H1 (cell line): ENCODE measurements around the gene GOLGA2. TPM values are rescaled to one million over a fixed set of nuclear protein-coding genes. Genes with fewer than 3 reads are reported as not detected.

Experiments
- CTCF ChIA-PET: fragments of 300-600 bp; sonication (Branson Sonifier 250); formaldehyde crosslinking; loops from one replicate; lab custom pipeline; 2021; ENCODE audit not compliant: partially characterized antibody; lab: Charles Lee
- POLR2A ChIA-PET: fragments of 300-600 bp; sonication (Branson Sonifier 250); formaldehyde crosslinking; loops from one replicate; lab custom pipeline; 2021; ENCODE audit warnings: inconsistent platforms; ENCODE audit not compliant: partially characterized antibody; lab: Charles Lee
- DNase-seq, 2 experiments: peaks; one replicate each; pipeline versions ENCODE4 v3.0.0 to v3.0.0-alpha.2; 2010 to 2022; ENCODE audit warnings: low spot score in 2 of 2, low read depth in 1 of 2, mixed read lengths in 1 of 2
- FAIRE-seq: peaks from 2 replicates; lab custom pipeline; 2011; peaks lifted over from hg19 to GRCh38; lab: Jason Lieb, UNC
- H2AFZ ChIP-seq: 2 replicates; pipeline ENCODE4 v1.8.1; 2012; ENCODE audit warnings: low read length, inconsistent platforms
- H2AK5ac ChIP-seq: 2 replicates; pipeline ENCODE4 v1.6.1; 2013; ENCODE audit warnings: low read depth, low read length
- H2BK120ac ChIP-seq: replicated peaks from 2 replicates; pipeline ENCODE3; 2013; ENCODE audit warnings: low read depth, low read length, inconsistent platforms
- H2BK12ac ChIP-seq: 2 replicates; pipeline ENCODE4 v1.6.1; 2013; ENCODE audit warnings: low read depth, low read length
- H2BK15ac ChIP-seq: 2 replicates; pipeline ENCODE4 v1.6.1; 2013; ENCODE audit warnings: low read length
- H2BK20ac ChIP-seq: 2 replicates; pipeline ENCODE4 v1.6.1; 2013; ENCODE audit warnings: low read length
- H2BK5ac ChIP-seq: 2 replicates; pipeline ENCODE4 v1.6.1; 2013; ENCODE audit warnings: low read depth, low read length
- H3K14ac ChIP-seq: 2 replicates; pipeline ENCODE4 v1.6.1; 2013; ENCODE audit warnings: inconsistent platforms; ENCODE audit not compliant: insufficient read length
- H3K18ac ChIP-seq: 2 replicates; pipeline ENCODE4 v1.6.1; 2013; ENCODE audit warnings: low read length; ENCODE audit errors: extremely low read depth
- H3K23ac ChIP-seq: 2 replicates; pipeline ENCODE4 v1.6.1; 2013; ENCODE audit warnings: inconsistent platforms; ENCODE audit not compliant: insufficient read length
- H3K23me2 ChIP-seq: 2 replicates; pipeline ENCODE4 v1.6.1; 2013; ENCODE audit warnings: low read depth, low read length
- H3K27ac ChIP-seq: 2 replicates; pipeline ENCODE4 v1.6.1; 2011; ENCODE audit warnings: low read depth, low read length, inconsistent platforms
- H3K27me3 ChIP-seq, 4 experiments: replicated peaks in 1 of 4; 1 replicate in 1 of 4; 2 replicates in 3 of 4; pipeline versions ENCODE4 v1.6.1 to v1.8.1; 2011 to 2013; ENCODE audit warnings: low read length in 3 of 4, mild to moderate bottlenecking in 3 of 4, inconsistent platforms in 2 of 4, mixed read lengths in 2 of 4, moderate library complexity in 1 of 4; ENCODE audit not compliant: control insufficient read depth in 3 of 4, insufficient read depth in 3 of 4; ENCODE audit errors: extremely low read depth in 1 of 4
- H3K36me3 ChIP-seq, 4 experiments: 2 replicates each; pipeline versions ENCODE4 v1.6.1 to v1.8.1; 2011 to 2013; ENCODE audit warnings: mild to moderate bottlenecking in 4 of 4, low read length in 3 of 4, moderate library complexity in 2 of 4, control low read depth in 1 of 4, inconsistent platforms in 1 of 4; ENCODE audit not compliant: insufficient read depth in 4 of 4, control insufficient read depth in 2 of 4
- H3K4ac ChIP-seq: replicated peaks from 2 replicates; pipeline ENCODE3; 2013; ENCODE audit warnings: low read length, low read depth, mixed read lengths, inconsistent platforms; ENCODE audit not compliant: insufficient read length
- H3K4me1 ChIP-seq, 4 experiments: replicated peaks in 1 of 4; 1 replicate in 1 of 4; 2 replicates in 3 of 4; pipeline versions ENCODE4 v1.6.1 to v1.8.1; 2011 to 2013; ENCODE audit warnings: low read length in 3 of 4, inconsistent platforms in 2 of 4, mixed read lengths in 1 of 4; ENCODE audit not compliant: insufficient read depth in 4 of 4, control insufficient read depth in 3 of 4
- H3K4me2 ChIP-seq, 2 experiments: 2 replicates each; pipeline versions ENCODE4 v1.6.1 to v1.8.1; 2011 to 2013; ENCODE audit warnings: low read depth in 2 of 2, low read length in 2 of 2, control low read depth in 1 of 2, inconsistent platforms in 1 of 2, mild to moderate bottlenecking in 1 of 2; ENCODE audit not compliant: insufficient read depth in 1 of 2
- H3K4me3 ChIP-seq, 4 experiments: fragments of 200-600, 300-600 bp in 1 of 4; sonication (generic), shearing (Covaris generic), sonication (Bioruptor Twin) in 1 of 4; 2 replicates each; pipeline versions ENCODE4 v1.5.1 to v1.8.1; 2011 to 2016; ENCODE audit warnings: low read length in 4 of 4, low read depth in 3 of 4, control low read depth in 2 of 4, inconsistent platforms in 2 of 4, mild to moderate bottlenecking in 2 of 4, mixed read lengths in 1 of 4, moderate library complexity in 1 of 4; ENCODE audit not compliant: insufficient read depth in 2 of 4; ENCODE audit errors: extremely low read depth in 1 of 4
- H3K56ac ChIP-seq: replicated peaks from 2 replicates; pipeline ENCODE3; 2013; ENCODE audit warnings: low read depth, mild to moderate bottlenecking, mixed read lengths, low read length, inconsistent platforms; ENCODE audit not compliant: insufficient read length
- H3K79me1 ChIP-seq: 2 replicates; pipeline ENCODE4 v1.6.1; 2013; ENCODE audit warnings: low read depth, low read length, control low read depth
- H3K79me2 ChIP-seq, 2 experiments: 2 replicates each; pipeline versions ENCODE4 v1.6.1 to v1.8.1; 2012 to 2013; ENCODE audit warnings: low read length in 2 of 2, mild to moderate bottlenecking in 2 of 2, inconsistent platforms in 1 of 2; ENCODE audit not compliant: insufficient read depth in 2 of 2, control insufficient read depth in 1 of 2
- H3K9ac ChIP-seq, 4 experiments: replicated peaks in 1 of 4; 1 replicate in 1 of 4; 2 replicates in 3 of 4; pipeline versions ENCODE4 v1.6.1 to v1.8.1; 2011 to 2013; ENCODE audit warnings: low read depth in 3 of 4, low read length in 3 of 4, control low read depth in 2 of 4, mild to moderate bottlenecking in 2 of 4, moderate library complexity in 2 of 4, inconsistent platforms in 1 of 4; ENCODE audit errors: extremely low read depth in 1 of 4
- H3K9me3 ChIP-seq, 2 experiments: 2 replicates each; pipeline versions ENCODE4 v1.6.1 to v1.8.1; 2012 to 2013; ENCODE audit warnings: mild to moderate bottlenecking in 2 of 2, moderate library complexity in 2 of 2, control low read depth in 1 of 2, inconsistent platforms in 1 of 2, low read depth in 1 of 2, low read length in 1 of 2, mixed read lengths in 1 of 2; ENCODE audit not compliant: insufficient read depth in 2 of 2
- H4K20me1 ChIP-seq, 2 experiments: replicated peaks in 1 of 2; 2 replicates each; pipeline versions ENCODE3 to v1.8.1; 2011 to 2013; ENCODE audit warnings: inconsistent platforms in 2 of 2, low read length in 2 of 2, mild to moderate bottlenecking in 1 of 2; ENCODE audit not compliant: insufficient read depth in 2 of 2, control insufficient read depth in 1 of 2
- H4K5ac ChIP-seq: 2 replicates; pipeline ENCODE4 v1.6.1; 2013; ENCODE audit warnings: low read length, low read depth, mixed read lengths, inconsistent platforms; ENCODE audit not compliant: insufficient read length
- H4K8ac ChIP-seq: 2 replicates; pipeline ENCODE4 v1.8.0; 2013; ENCODE audit warnings: mild to moderate bottlenecking, moderate library complexity, low read length, inconsistent platforms; ENCODE audit not compliant: insufficient read depth; ENCODE audit errors: extremely low read depth
- H4K91ac ChIP-seq: replicated peaks from 2 replicates; pipeline ENCODE3; 2013; ENCODE audit warnings: low read length, mixed read lengths, inconsistent platforms; ENCODE audit not compliant: insufficient read length
- CHD1 ChIP-seq: IDR thresholded peaks from 2 replicates; pipeline ENCODE4 v1.6.1; 2012; ENCODE audit warnings: low read depth, low read length, improper control_type of control experiment
- CTBP2 ChIP-seq: IDR thresholded peaks from 2 replicates; pipeline ENCODE4 v1.7.0; 2011; ENCODE audit warnings: borderline replicate concordance, mild to moderate bottlenecking, moderate library complexity, mixed read lengths, low read length; ENCODE audit not compliant: insufficient read depth, insufficient read length
- JUND ChIP-seq: IDR thresholded peaks from 2 replicates; pipeline ENCODE4 v1.6.1; 2011; ENCODE audit warnings: mild to moderate bottlenecking, improper control_type of control experiment, low read length
- NANOG ChIP-seq: IDR thresholded peaks from 2 replicates; pipeline ENCODE4 v1.6.1; 2011; ENCODE audit warnings: low read length, low read depth, mild to moderate bottlenecking, inconsistent platforms; ENCODE audit not compliant: insufficient read depth, poor library complexity, severe bottlenecking
- POLR2A ChIP-seq, 2 experiments: IDR thresholded peaks; 1 replicate in 1 of 2; 2 replicates in 1 of 2; pipeline ENCODE4 v1.6.1; 2011; ENCODE audit warnings: low read depth in 2 of 2, low read length in 2 of 2, mild to moderate bottlenecking in 2 of 2; ENCODE audit errors: control extremely low read depth in 1 of 2
- RBBP5 ChIP-seq: IDR thresholded peaks from 2 replicates; pipeline ENCODE4 v1.7.1; 2012; ENCODE audit warnings: low read depth, mild to moderate bottlenecking, inconsistent platforms, low read length, moderate library complexity, borderline replicate concordance
- RXRA ChIP-seq: IDR thresholded peaks from 2 replicates; pipeline ENCODE4 v1.6.1; 2011; ENCODE audit warnings: low read depth, mild to moderate bottlenecking, low read length, moderate library complexity; ENCODE audit not compliant: insufficient read depth
- TBP ChIP-seq: IDR thresholded peaks from 2 replicates; pipeline ENCODE4 v1.6.1; 2011; ENCODE audit warnings: low read depth, low read length, improper control_type of control experiment
- USF2 ChIP-seq: IDR thresholded peaks from 2 replicates; pipeline ENCODE4 v1.6.1; 2011; ENCODE audit warnings: low read length, improper control_type of control experiment
- WGBS, 2 experiments: shearing (Covaris generic) in 1 of 2; methylation state at CpG; one replicate each; pipeline versions ENCODE4 v1.1.6 to v1.1.7; 2013 to 2015; ENCODE audit warnings: low lambda C conversion rate in 2 of 2, mixed read lengths in 2 of 2, inconsistent platforms in 1 of 2, low coverage in 1 of 2, missing lambda C conversion rate in 1 of 2; ENCODE audit not compliant: insufficient replicate concordance in 2 of 2, insufficient coverage in 1 of 2, insufficient read length in 1 of 2; ENCODE audit errors: extremely low coverage in 1 of 2, missing lambda C conversion rate in 1 of 2; 5-methylcytosine and 5-hydroxymethylcytosine counted together
- polyA plus RNA-seq, 7 experiments: library from polyadenylated mRNA; depleted of rRNA in 3 of 7; stranded (reverse) in 5 of 7; unstranded in 2 of 7; fragments of >200 nt in 5 of 7; fragments of 200-250 nt in 2 of 7; gene quantifications; 1 replicate in 5 of 7; 2 replicates in 1 of 7; 4 replicates in 1 of 7; pipeline versions ENCODE4 v1.2.1 to v1.2.3, GENCODE V29; 2011 to 2013; ENCODE audit warnings: missing spikeins in 2 of 7, mixed read lengths in 2 of 7
- total RNA-seq: library from RNA; stranded (reverse); fragmentation: NEBNext Ultra II Directional; extraction: Animal tissue kit (Norgen Biotek cat#: 25700); gene quantifications from 2 replicates; pipeline ENCODE4 v1.2.1, GENCODE V29; 2021

GOLGA2 gene
- total and polyA plus RNA-seq, 2 of the 8 experiments (the other 6 are each of a cell fraction or from before 2014, with no cell fraction given): 13.1 to 43.6 TPM

- H3K79me2 ChIP-seq: peaks cover 0 to 7% of the 10 kb centered on the region in 2 experiments; a peak in 1 of 4 replicates
- FAIRE-seq: no peak
- no peak overlapping the region for H3K14ac ChIP-seq
- H4K20me1 ChIP-seq: peaks cover 10 to 21% of the 10 kb centered on the region in 2 experiments
- H2BK20ac ChIP-seq: no peak overlapping the region
- peak overlapping the region in 1 of 2 experiments; percentile 56; a peak in 1 of 4 replicates for H3K4me2 ChIP-seq
- H2BK12ac ChIP-seq: no peak overlapping the region; the same call in 1 of the 2 replicates
- H4K5ac ChIP-seq: no peak overlapping the region
- H2AFZ ChIP-seq: no peak overlapping the region
- 94% methylated on average over 25 of the region's 25 CpGs; no CpG with 5 or more reads in 1 of the 2 experiments for WGBS, 2 experiments
- no peak overlapping the region for H3K27ac ChIP-seq
- ChIA-PET CTCF (interaction anchor here (0.7 to 7.9 kb wide), 9 partner anchors 16 to 181 kb away, joined by 3 to 58 read pairs (median 3); no protein-coding TSS in a partner anchor), POLR2A (interaction anchor here (0.8 to 1.0 kb wide), 3 partner anchors 8 to 26 kb away, joined by 3 read pairs; partner anchors contain the start of genes GOLGA2 and SWI5)
- no peak overlapping the region for H4K8ac ChIP-seq
- peaks cover 0 to 7% (median 6%) of the 10 kb centered on the region in 4 experiments; a peak in 5 of 7 replicates for H3K4me1 ChIP-seq
- peak overlapping the region; percentile 66; the same call in 1 of the 2 replicates for H2BK5ac ChIP-seq
- H3K9me3 ChIP-seq: no peaks in the 10 kb centered on the region
- H3K4ac ChIP-seq: no peak overlapping the region
- no peak overlapping the region for H3K56ac ChIP-seq
- no peak overlapping the region for H3K4me3 ChIP-seq
- H3K27me3 ChIP-seq: no peaks in the 10 kb centered on the region; a peak in 1 of 7 replicates
- H3K18ac ChIP-seq: no peak overlapping the region
- H3K23ac ChIP-seq: no peak overlapping the region
- peaks cover 0 to 9% (median 2%) of the 10 kb centered on the region in 4 experiments; a peak in 4 of 8 replicates for H3K36me3 ChIP-seq
- H3K9ac ChIP-seq: no peak overlapping the region; a peak in 1 of 7 replicates
- no peak overlapping the region for H4K91ac ChIP-seq
- H2AK5ac ChIP-seq: 0 out of 2 replicates have a peak overlapping the region, but pooled peaks have one; percentile 53
- H3K23me2 ChIP-seq: peaks cover 11% of the 10 kb centered on the region
- TF ChIP-seq CTBP2 (no peak), NANOG (no peak), POLR2A (IDR thresholded peaks at IDR 0.05; ENCODE audit: control extremely low read depth in 1 of 2, low read depth in 2 of 2, low read length in 2 of 2) (no peak), CHD1 (no peak), RBBP5 (no peak), JUND (no peak), TBP (no peak), USF2 (no peak), RXRA (no peak)
- TF ChIP-seq, all 59 proteins: peak for 0
- no peak for DNase-seq
- H2BK15ac ChIP-seq: no peak overlapping the region; the same call in 1 of the 2 replicates
- peaks cover 8% of the 10 kb centered on the region for H3K79me1 ChIP-seq
- H2BK120ac ChIP-seq: no peak overlapping the region
Observed at GRCh38 chr9:128252317-128253139, 23.3 kb downstream of the GOLGA2 start.
